Measurements from ENCODE around the gene STAT5A. TPM values are rescaled to one million over a fixed set of nuclear protein-coding genes. Genes with fewer than 3 reads are reported as not detected.
A peak's percentile ranks its signal among the peaks of the same experiment; 100 is the strongest.
"Not testable (repeated sequence)": the region's sequence is repeated elsewhere in the genome, so short reads cannot be mapped to it uniquely, and the experiment has no call there.

Gene STAT5A
- total and polyA plus RNA-seq, 9 of the 15 experiments (the other 6 are each of a cell fraction or from before 2014, with no cell fraction given) = 79.9 to 415 (median 196) TPM

- ATAC-seq; H3K27me3 ChIP-seq (ENCODE audit: control insufficient read depth in 2 of 2, insufficient read depth in 2 of 2, low read length in 2 of 2); H4K20me1 ChIP-seq (replicated peaks; ENCODE audit: control insufficient read depth, insufficient read depth, low read length); H3K9me1 ChIP-seq (ENCODE audit: control insufficient read depth, insufficient read depth, low read length); H2AFZ ChIP-seq (ENCODE audit: low read depth, low read length); DNase-seq (ENCODE audit: extremely low read depth in 1 of 4, low spot score in 3 of 4); FAIRE-seq; BruUV-seq (replicated peaks); CTCF ChIA-PET (ENCODE audit: low intra/inter-chr PET ratio); H3K9me3 ChIP-seq (replicated peaks; ENCODE audit: control insufficient read depth, insufficient read depth, low read depth, low read length); in situ Hi-C loops (cut with MboI); TF ChIP-seq ID3 (CRISPR knock-in tag; IDR thresholded peaks at IDR 0.05): not testable (repeated sequence)
- Histone ChIP-seq H3K79me2 (ENCODE audit: control insufficient read depth, insufficient read depth, low read length) (peaks cover 76% of the 10 kb centered on the region), H3K9ac (ENCODE audit: insufficient read depth in 1 of 2, low read depth in 2 of 2, low read length in 2 of 2) (peak overlapping the region in 1 of 2 experiments; percentile 100; a peak in 2 of 4 replicates), H3K27ac (ENCODE audit: extremely low read depth, low read depth, low read length) (peak overlapping the region; percentile 100), H3K4me1 (replicated peaks in 1 of 2; ENCODE audit: control insufficient read depth in 2 of 2, insufficient read depth in 2 of 2, low read length in 2 of 2) (peaks cover 83 to 92% of the 10 kb centered on the region in 2 experiments), H3K4me2 (ENCODE audit: insufficient read depth, low read length) (peak overlapping the region; percentile 100), H3K36me3 (ENCODE audit: control insufficient read depth, insufficient read depth, low read length) (peaks cover 81% of the 10 kb centered on the region), H3K4me3 (peak overlapping the region; percentile 47; the same call in 1 of the 2 replicates)
- intact Hi-C loops (cut with micrococcal nuclease) = loop anchor here (5.0 to 10.0 kb wide), 2 partner anchors 93 to 296 kb away; partner anchors contain the start of gene NKIRAS2
- POLR2A ChIA-PET = interaction anchor here (0.6 to 2.5 kb wide), 8 partner anchors 8 to 1050 kb away, joined by 3 to 6 read pairs (median 4); no protein-coding TSS in a partner anchor
- peak; percentile 87 for TF ChIP-seq DMBX1 (CRISPR knock-in tag; IDR thresholded peaks at IDR 0.05; ENCODE audit: borderline replicate concordance)
- 0 out of 2 replicates have a peak, but pooled peaks have one; percentile 58 for TF ChIP-seq ZNF584 (CRISPR knock-in tag; IDR thresholded peaks at IDR 0.05; ENCODE audit: low read depth)
- peak; percentile 77 for TF ChIP-seq NFRKB (IDR thresholded peaks at IDR 0.05; ENCODE audit: low read depth)
- 0 out of 2 replicates have a peak, but pooled peaks have one; percentile 7 for TF ChIP-seq ELF4 (CRISPR knock-in tag; IDR thresholded peaks at IDR 0.05)
- TF ChIP-seq, protein P1, sequence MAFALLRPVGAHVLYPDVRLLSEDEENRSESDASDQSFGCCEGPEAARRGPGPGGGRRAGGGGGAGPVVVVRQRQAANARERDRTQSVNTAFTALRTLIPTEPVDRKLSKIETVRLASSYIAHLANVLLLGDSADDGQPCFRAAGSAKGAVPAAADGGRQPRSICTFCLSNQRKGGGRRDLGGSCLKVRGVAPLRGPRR (CRISPR knock-in tag; IDR thresholded peaks at IDR 0.05) = peak; percentile 79; the same call in 1 of the 2 replicates
- peak; percentile 28; the same call in 1 of the 2 replicates for TF ChIP-seq ID3 (tag; IDR thresholded peaks at IDR 0.05)
- 0 out of 2 replicates have a peak, but pooled peaks have one; percentile 25 for TF ChIP-seq LARP7 (IDR thresholded peaks at IDR 0.05)
- TF ChIP-seq, protein P2, sequence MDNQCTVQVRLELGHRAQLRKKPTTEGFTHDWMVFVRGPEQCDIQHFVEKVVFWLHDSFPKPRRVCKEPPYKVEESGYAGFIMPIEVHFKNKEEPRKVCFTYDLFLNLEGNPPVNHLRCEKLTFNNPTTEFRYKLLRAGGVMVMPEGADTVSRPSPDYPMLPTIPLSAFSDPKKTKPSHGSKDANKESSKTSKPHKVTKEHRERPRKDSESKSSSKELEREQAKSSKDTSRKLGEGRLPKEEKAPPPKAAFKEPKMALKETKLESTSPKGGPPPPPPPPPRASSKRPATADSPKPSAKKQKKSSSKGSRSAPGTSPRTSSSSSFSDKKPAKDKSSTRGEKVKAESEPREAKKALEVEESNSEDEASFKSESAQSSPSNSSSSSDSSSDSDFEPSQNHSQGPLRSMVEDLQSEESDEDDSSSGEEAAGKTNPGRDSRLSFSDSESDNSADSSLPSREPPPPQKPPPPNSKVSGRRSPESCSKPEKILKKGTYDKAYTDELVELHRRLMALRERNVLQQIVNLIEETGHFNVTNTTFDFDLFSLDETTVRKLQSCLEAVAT (IDR thresholded peaks at IDR 0.05) = peak; percentile 75
- TF ChIP-seq ZNF79 (CRISPR knock-in tag; IDR thresholded peaks at IDR 0.05; ENCODE audit: low read depth) = 0 out of 2 replicates have a peak, but pooled peaks have one; percentile 22
- peak; percentile 9; the same call in 1 of the 2 replicates for TF ChIP-seq PTTG1 (tag; IDR thresholded peaks at IDR 0.05; ENCODE audit: low read depth)
- TF ChIP-seq ZNF311 (CRISPR knock-in tag; IDR thresholded peaks at IDR 0.05) = peak; percentile 71; the same call in 1 of the 2 replicates
- 61% methylated on average over 5 of the region's 6 CpGs for WGBS (ENCODE audit: insufficient coverage, low coverage, missing lambda C conversion rate)
These were observed 29.7 kb downstream of the STAT5A start for GRCh38 chr17:42317967-42318366.

All from K562 (cell line).